Islet precursor cell (in vitro differentiated cells): ENCODE measurements around the gene LRRFIP2.
"Not testable (repeated sequence)": the region's sequence is repeated elsewhere in the genome, so short reads cannot be mapped to it uniquely, and the experiment has no call there.

ENCODE experiments used
- DNase-seq: peaks from one replicate; pipeline ENCODE4 v3.0.0-alpha.2; 2018

Gene LRRFIP2

GRCh38 chr3:37112987-37113386 is 61.4 kb downstream of the LRRFIP2 start:
- no peak for DNase-seq

DNA sequence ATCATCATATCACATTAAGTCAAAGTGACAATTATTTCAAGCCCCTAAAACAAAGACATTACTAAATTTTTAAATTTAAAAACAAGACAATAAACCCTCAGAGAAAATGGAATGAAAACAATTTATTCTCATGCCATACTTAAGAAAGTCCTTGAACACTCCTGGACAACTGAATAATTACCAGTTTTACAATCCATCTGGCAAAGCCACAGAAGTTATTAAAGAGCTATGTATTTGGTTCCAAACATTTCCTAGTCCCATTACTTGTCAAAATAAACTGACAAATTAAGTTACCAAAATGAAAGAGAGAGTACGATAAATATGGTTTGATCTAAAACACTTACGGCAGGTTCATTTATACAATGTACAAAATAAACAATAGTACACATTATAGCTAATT is 63.2 kb downstream of the LRRFIP2 start:
- DNase-seq: no peak

- no peak for DNase-seq
Measured at GRCh38 chr3:37107846-37108245, 66.5 kb downstream of the LRRFIP2 start.

- DNase-seq: no peak
Measured at GRCh38 chr3:37103103-37103808, 71.1 kb downstream of the LRRFIP2 start.

DNA sequence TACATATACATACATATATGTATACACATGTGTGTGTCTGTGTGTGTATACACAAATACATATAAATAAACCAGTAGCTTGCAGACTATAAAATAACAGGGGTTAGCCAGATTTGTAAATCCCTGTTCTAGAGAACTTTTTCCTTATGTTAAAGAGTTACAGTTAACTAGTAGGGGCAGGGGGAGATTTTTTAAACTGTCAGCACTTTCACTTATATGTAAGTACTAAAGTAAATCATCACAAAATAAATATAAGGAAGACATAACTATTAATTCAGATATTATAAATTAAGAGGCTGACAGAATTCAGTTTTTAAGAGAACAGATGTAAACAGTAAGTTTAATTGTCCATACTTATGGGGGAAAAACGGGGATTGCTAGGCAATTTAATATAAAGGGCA is 74.0 kb downstream of the LRRFIP2 start:
- DNase-seq: no peak

DNA sequence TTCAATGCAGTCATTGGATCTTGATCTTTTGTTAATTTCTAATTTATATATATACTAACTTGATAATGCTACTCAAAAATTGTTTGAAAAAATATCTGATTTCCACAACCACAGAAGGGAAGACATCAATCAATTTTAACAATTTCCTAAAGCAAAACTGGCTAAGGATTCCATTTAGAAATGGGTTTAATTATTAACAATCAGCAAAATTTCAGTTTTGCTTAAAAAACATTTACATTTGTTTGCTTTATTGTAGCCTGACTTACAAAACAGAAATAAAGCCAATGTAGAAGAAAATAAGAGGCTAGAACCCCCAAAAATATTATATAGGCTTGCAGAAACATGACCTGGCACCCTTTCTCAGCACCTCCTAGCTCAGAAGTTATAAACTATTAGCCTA is 74.9 kb downstream of the LRRFIP2 start:
- DNase-seq: no peak

DNA sequence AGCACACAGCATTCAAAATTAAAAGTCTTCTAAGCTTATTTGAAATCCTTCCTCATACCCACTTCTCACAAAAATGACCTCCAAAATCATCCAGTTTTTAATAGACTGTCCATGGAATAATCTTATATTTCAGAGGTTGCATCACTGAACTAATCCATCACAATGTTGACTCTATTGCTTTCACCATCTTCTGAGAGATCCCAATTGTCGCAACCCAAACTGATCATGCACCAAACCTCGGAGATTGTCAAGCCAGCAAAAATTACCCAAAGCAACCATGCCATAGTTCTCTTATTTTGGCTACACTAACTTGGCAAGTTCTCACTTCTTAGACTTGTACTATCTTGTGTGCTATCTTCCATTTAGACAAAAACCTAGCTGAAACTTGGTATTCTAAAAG is 75.5 kb downstream of the LRRFIP2 start:
- no peak for DNase-seq

GRCh38 chr3:37097776-37098175 is 76.6 kb downstream of the LRRFIP2 start:
- DNase-seq: no peak

GRCh38 chr3:37096975-37097374 is 77.4 kb downstream of the LRRFIP2 start:
- no peak for DNase-seq

- no peak for DNase-seq
Measured at GRCh38 chr3:37096288-37096687, 78.1 kb downstream of the LRRFIP2 start.

DNA sequence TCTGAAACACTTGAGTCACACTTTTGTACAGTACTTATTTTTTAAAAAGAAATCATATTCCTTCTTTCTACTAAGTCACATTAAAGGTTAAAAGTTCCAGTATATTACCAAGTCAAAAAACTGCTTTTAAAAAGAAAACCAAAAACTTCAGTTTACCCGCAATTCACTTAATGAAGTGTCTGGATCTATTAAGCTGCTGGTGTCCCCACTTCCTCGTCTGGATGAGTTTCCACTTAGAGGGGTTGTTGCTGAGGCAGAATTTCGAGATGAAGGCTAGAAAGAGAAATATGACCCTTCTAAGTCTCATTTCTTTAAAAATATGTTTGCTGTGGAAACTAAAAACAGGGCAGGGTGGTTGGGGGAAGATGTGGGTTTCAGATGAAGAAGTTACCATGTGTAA is 79.7 kb downstream of the LRRFIP2 start:
- no peak for DNase-seq

GRCh38 chr3:37093481-37093880 is 80.9 kb downstream of the LRRFIP2 start:
- DNase-seq: no peak

GRCh38 chr3:37092484-37092883 is 81.9 kb downstream of the LRRFIP2 start:
- no peak for DNase-seq

- DNase-seq: no peak
Measured at GRCh38 chr3:37087870-37088269, 86.5 kb downstream of the LRRFIP2 start.

GRCh38 chr3:37086918-37087317 is 87.5 kb downstream of the LRRFIP2 start:
- DNase-seq: no peak

DNA sequence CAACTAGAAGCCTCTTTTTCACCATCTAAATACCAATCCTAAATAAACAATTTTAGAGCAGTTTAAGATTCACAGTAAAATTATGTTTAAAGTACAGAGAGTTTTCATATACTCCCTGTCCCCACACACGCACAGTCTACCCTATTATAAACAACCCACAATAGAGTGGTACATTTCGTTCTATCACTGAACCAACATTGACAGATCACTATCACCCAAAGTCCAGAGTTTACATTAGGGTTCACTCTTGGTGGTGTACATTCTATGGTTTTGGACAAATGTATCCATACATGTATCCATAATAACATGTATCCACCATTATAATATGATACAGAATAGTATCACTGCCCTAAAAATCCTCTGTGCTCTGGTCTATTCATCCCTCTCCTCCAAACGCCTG is 92.1 kb downstream of the LRRFIP2 start:
- no peak for DNase-seq

DNA sequence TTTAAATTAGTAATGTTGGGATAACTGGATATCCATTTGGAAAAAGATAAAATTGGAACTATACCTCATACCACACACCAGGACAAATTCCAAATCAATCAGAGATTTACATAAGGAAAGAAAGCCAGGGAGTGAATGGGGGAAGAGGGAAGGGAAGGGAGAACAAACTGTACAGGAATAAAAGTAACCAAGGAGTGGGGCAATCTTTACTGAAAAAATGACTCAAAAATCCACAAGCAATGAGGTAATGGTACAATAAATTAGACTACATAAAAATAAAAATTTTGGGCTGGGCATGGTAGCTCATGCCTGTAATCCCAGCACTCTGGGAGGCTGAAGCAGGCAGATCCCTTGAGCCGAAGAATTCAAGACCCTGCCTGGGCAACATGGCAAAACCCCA is 98.4 kb downstream of the LRRFIP2 start:
- no peak for DNase-seq

- no peak for DNase-seq
Measured at GRCh38 chr3:37074178-37074577, 100.2 kb downstream of the LRRFIP2 start.

- no peak for DNase-seq
Measured at GRCh38 chr3:37072892-37073291, 101.5 kb downstream of the LRRFIP2 start.

GRCh38 chr3:37071921-37072320 is 102.5 kb downstream of the LRRFIP2 start:
- no peak for DNase-seq

GRCh38 chr3:37068031-37068430 is 106.4 kb downstream of the LRRFIP2 start:
- DNase-seq: no peak

DNA sequence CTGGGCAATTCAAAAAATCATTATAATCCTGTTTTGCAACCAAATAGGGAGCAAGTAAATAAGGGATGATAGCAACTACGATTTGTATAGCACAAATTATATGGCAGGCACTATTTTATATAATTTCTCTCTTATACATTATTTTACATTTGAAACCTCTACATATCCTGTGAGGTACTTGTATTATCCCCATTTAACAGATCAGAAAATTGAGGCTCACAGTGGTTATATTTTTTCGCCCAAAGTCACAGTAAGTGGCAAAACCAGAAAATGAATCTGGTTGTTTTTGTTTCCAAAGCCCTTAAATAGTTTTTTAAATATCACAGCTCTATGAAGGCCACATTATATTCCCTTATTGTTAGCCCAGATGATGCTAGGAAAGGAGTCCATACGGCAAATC is 106.8 kb downstream of the LRRFIP2 start:
- no peak for DNase-seq

- DNase-seq: no peak
Measured at GRCh38 chr3:37064747-37065146, 109.6 kb downstream of the LRRFIP2 start.

DNA sequence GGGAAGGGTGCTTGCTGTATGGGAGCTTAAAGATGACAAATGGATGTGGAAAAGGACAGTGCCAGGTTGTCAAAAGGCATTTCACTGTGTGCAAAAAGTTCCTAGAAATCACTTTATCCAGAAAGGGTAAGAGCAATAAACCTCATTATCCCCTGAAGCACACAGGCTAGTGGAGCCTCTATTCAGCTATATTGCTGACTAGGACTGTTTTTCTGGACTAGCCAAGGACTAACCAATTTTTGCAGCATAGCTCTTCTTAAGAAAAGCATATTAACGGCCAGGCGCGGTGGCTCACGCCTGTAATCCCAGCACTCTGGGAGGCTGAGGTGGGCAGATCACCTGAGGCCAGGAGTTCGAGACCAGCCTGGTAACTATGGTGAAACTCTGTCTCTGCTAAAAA is 116.3 kb downstream of the LRRFIP2 start:
- no peak for DNase-seq

DNA sequence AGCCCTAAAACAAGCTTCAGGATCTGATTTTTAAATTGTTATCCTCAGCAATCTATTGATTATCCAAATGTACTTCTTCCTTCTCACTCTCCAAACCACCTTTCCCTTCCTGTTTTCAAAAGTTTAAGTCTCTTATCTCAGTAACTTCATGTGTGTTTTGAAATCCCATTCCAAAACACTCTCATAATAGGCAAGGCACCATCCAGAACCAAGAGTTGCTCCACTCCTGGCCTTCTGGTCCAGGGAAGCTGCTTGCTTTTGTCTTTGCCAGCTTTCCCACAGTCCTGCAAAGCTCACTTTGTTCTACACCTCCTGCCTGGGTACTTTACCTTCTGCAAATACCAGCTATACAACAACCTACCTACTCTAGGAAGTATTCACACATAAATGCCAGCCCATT is 117.6 kb downstream of the LRRFIP2 start:
- no peak for DNase-seq

GRCh38 chr3:37055077-37055476 is 119.3 kb downstream of the LRRFIP2 start:
- not testable (repeated sequence) for DNase-seq
